ENCODE data around the gene PSMF1.
A peak's percentile ranks its signal among the peaks of the same experiment; 100 is the strongest.

The PSMF1 gene

GRCh38 chr20:1190847-1191246, 72.4 kb downstream of the PSMF1 start:
- DNase-seq (ENCODE audit: low spot score), result no peak

DNA sequence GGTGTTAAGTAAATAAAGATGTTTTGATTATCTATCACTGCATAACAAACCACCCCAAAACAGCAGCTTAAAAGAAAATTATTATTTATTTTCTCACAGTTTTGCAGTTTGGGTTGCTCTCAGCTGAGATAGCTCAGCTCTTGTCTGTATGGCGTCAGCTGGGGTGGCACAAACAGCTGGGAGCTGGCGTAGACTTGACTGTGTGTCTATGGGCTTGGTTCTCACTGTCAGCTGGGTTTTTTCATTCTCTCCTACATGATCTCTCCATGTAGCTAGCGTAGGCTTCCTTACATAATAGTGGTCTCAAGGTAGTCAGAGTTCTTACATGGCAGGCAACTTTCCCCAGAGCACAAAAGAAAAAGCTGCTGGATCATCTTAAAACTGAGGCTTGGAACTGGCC, 72.9 kb downstream of the PSMF1 start:
- DNase-seq (ENCODE audit: low spot score), result no peak

GRCh38 chr20:1195226-1195625, 76.8 kb downstream of the PSMF1 start:
- no peak for DNase-seq (ENCODE audit: low spot score)

DNA sequence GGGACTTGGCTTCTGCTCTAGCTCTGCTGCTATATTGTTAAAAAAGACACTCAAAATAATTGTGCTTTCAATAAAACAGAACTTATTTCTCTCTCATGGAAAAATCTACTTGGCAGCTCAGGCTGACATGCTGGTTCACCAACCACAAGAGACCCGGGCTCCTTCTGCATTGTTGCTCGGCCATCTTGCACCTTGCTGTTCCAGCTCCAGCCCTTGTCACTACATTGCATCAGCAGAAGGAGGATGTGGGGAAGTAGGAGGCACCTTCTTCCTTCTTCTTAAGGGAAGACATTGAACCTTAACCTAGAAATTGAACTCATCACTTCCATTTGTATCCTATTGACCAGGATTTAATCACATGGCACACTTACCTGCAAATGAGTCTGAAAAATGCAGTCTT, 78.2 kb downstream of the PSMF1 start:
- no peak for DNase-seq (ENCODE audit: low spot score)

DNA sequence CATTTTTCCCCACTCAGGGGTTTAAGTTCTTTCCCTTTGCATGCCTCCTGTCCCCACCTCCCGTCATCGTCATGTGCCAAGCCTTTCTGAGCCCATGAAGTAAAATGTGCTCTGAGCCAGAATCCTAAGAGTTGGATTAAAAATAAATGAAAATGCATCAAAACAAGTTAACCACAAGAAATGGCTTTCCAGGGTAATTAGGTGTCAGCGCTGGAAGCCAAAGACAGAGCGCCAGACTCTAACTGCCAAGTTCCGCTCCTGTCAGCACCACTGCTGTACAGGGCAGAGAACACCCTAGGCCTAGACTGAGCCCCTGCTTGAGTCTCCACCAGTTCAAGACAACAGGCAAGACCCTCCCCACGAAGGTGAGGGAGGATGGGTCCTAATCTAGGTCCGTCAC, 79.4 kb downstream of the PSMF1 start:
- DNase-seq (ENCODE audit: low spot score), result no peak

- DNase-seq (ENCODE audit: low spot score), result no peak
These were observed 80.3 kb downstream of the PSMF1 start for GRCh38 chr20:1198751-1199150.

DNA sequence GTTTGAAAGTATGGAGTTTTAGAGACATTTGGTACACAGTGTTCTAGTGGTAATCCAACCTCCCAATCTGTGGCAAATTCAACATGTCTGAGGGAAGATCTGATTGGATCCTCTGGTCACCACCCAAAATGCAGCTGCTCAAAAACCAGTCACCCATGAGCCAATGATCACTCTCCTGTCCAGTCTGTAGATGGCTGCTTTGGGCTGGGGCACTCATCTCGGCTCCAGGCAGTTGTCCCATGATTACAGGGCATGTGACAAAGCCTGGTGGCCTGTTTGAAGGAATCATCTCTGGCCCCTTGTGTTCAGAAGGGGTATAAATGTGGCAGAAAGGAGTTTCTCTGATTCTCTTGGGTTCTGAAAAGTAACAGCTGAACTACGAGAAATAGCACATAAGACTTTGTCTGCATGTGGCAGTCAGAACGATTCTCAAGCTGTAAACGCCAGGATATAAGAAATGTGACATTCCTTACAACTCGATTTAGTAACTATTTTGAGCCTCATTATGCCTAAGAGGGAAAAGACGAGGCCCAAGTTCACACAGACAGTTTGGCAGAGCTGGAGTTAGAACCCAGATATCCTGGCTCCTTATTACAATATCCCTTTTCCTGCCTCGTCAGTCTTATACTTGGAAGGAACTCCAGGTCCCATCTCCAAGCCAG, 80.9 kb downstream of the PSMF1 start:
- no peak for DNase-seq (ENCODE audit: low spot score)

DNA sequence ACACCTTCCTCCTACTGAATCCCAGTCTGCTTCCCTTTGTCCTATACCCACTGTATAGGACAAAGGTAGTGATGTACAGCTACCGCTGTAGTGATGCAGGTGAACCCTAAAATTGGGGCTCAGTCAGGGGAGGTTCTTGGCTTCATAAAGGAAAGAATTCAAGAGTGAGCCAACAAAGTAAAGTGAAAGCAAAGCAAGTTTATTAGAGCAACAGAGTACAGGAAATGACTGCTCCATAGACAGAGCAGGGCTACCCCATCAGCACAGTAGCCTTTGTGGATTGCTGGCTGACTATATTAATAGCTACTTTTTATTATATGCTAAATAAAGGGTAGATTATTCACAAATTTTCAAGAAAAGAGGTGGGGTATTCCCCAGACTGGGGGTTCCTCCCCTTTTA, 81.6 kb downstream of the PSMF1 start:
- DNase-seq (ENCODE audit: low spot score), result no peak

DNA sequence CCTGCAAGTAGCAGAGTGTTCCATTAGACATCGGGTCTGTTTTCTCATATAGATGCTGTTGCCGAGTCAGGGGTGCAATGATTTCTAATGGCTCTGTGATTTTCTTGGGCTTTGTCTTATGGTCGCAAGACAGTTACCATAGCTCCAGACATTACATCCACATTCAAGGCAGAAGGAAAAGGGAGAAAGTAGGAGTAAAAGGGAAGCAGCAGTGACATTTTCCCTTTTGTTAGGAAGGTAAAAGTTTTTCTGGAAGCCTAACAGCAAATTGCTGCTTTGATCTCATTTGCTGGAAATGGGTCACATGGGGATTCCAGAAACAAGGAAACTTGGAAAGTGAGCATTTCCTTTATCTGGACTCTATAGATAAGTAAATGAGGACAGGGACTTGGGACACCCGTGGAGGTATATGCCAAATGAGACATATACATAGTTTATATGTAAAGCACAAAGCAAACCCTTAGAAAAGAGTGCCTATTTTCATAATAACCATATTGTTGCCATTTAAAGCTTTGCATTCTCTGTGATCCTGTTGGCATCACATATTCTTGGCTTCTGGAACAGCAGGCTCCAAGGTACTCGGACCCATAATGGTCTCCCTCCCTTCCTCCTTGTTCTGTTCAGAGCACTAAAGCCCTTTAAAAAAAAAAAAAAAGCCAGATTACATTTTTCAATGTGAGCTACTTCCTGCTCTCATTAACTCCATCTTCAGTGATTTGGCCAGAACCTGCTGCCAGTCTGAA, 84.5 kb downstream of the PSMF1 start, which contains the start of gene C20orf202:
Gene C20orf202, plus strand, starts transcription at position 693 of the 743 bp plus-strand sequence. CDS start 132 bp downstream, outside the sequence.
- DNase-seq (ENCODE audit: low spot score), result no peak

DNA sequence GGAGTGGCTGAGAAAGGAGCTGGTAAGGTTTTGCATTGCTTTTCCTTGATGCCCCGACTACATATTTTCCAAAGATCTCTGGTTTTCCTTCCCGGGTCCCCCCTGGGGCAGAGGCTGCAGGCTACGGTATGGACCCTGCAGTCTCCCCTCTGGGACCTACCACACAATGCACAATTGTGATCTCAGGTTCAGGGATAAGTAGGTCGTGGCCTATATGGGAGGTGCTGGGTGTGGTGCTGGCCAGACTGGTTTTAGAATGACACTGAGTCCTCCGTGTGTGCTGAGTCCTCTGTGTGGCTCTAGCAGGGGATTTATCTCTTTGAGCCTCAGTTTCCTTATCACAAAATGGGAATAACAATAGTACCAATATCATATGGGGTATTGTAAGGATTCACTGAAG, 85.2 kb downstream of the PSMF1 start:
- no peak for DNase-seq (ENCODE audit: low spot score)

- no peak for DNase-seq (ENCODE audit: low spot score)
These were observed 85.7 kb downstream of the PSMF1 start for GRCh38 chr20:1204113-1204512.

- no peak for DNase-seq (ENCODE audit: low spot score)
These were observed 86.2 kb downstream of the PSMF1 start for GRCh38 chr20:1204576-1204975.

DNA sequence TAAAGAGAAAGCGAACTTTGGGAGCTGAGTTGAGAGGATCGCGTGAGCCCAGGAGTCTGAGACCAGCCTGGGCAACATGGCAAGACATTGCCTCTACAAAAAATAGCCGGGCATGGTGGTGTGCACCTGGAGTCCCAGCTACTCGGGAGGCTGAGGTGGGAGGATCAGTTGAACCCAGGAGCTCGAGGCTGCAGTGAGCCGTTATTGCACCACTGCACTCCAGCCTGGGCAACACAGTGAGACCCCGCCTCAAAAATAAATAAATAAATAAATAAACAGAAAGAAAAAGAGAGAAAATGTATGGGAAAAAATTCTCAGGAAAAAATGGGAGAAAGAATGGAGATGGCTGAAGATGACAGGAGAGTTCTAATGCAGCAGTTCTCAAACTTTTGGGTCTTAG, 87.4 kb downstream of the PSMF1 start:
- DNase-seq (ENCODE audit: low spot score), result no peak

GRCh38 chr20:1206366-1207148, 88.2 kb downstream of the PSMF1 start:
- no peak for DNase-seq (ENCODE audit: low spot score)

DNA sequence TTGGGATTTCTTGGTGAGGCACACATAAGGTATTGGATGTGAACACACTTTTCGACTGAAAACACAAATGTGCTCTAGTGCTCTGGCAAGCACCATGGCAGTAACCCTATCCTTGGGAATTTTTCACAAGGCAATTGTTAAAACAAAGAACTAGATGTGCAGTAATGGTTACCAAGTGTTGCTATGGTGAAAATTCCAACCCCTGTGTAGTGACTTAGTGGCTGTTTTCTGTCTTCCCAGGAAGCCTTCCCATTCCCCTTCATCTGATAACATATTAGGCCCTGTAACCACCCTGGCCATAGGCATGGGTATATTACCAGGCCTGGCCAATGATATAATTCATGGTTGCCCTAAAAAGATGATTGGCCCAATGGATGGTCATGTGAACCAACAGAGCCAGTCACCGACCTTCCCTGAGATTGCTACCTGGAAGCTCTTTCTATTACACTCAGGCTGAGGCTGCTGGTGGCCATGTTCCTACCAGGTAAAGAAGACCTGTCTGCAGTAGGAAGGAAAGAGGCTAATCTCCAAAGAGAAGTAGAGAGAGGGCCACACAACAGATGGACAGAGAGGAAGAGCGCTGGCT, 89.0 kb downstream of the PSMF1 start:
- DNase-seq (ENCODE audit: low spot score), result no peak

- no peak for DNase-seq (ENCODE audit: low spot score)
These were observed 91.3 kb downstream of the PSMF1 start for GRCh38 chr20:1209447-1210387.

DNA sequence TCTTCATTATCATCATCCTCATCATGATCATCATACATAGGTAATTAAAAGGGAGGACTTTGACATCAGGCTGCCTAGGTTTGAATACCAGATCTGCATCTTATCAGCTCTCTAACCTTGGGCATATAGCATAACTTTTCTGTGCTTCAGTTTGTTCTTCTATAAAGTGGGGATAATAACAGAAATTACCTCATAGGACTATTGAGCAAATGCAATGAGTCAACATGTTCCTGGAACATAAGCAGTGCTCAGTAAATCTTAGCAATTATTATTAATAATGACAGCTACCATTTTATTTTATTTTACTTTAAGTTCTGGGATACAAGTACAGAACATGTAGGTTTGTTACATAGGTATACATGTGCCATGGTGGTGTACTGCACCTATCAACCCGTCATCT, 92.1 kb downstream of the PSMF1 start:
- no peak for DNase-seq (ENCODE audit: low spot score)

GRCh38 chr20:1212023-1212422, 93.6 kb downstream of the PSMF1 start:
- DNase-seq (ENCODE audit: low spot score), result no peak

- DNase-seq (ENCODE audit: low spot score), result peak; percentile 84
These were observed 94.4 kb downstream of the PSMF1 start for GRCh38 chr20:1212607-1213396.

- no peak for DNase-seq (ENCODE audit: low spot score)
These were observed 96.4 kb downstream of the PSMF1 start for GRCh38 chr20:1214838-1215261.
